Skeletal muscle satellite cell (primary cell): ENCODE measurements around the gene DRC1.
A peak's percentile ranks its signal among the peaks of the same experiment; 100 is the strongest.

Source experiments
- H3K27me3 ChIP-seq: 2 replicates; pipeline ENCODE4 v1.7.0; 2013; ENCODE audit warnings: low read length; ENCODE audit not compliant: control insufficient read depth, insufficient read depth
- H3K36me3 ChIP-seq: 2 replicates; pipeline ENCODE4 v1.7.0; 2013; ENCODE audit warnings: mild to moderate bottlenecking, control low read depth, low read length; ENCODE audit not compliant: insufficient read depth
- H3K4me1 ChIP-seq: 2 replicates; pipeline ENCODE4 v1.7.0; 2013; ENCODE audit warnings: low read length; ENCODE audit not compliant: control insufficient read depth, insufficient read depth
- H3K4me2 ChIP-seq: 2 replicates; pipeline ENCODE4 v1.7.0; 2013; ENCODE audit warnings: mild to moderate bottlenecking, low read length
- H3K4me3 ChIP-seq: 2 replicates; pipeline ENCODE4 v1.7.0; 2013; ENCODE audit warnings: low read length
- H3K9ac ChIP-seq: 2 replicates; pipeline ENCODE4 v1.7.0; 2013; ENCODE audit warnings: mild to moderate bottlenecking, low read depth, low read length, moderate library complexity
- H3K9me3 ChIP-seq: replicated peaks from 2 replicates; pipeline ENCODE4 v1.7.0; 2013; ENCODE audit warnings: mild to moderate bottlenecking, control low read depth, low read length

The DRC1 gene

GRCh38 chr2:26429779-26430578 is 28.3 kb downstream of the DRC1 start:
- no peak overlapping the region for H3K4me2 ChIP-seq

DNA sequence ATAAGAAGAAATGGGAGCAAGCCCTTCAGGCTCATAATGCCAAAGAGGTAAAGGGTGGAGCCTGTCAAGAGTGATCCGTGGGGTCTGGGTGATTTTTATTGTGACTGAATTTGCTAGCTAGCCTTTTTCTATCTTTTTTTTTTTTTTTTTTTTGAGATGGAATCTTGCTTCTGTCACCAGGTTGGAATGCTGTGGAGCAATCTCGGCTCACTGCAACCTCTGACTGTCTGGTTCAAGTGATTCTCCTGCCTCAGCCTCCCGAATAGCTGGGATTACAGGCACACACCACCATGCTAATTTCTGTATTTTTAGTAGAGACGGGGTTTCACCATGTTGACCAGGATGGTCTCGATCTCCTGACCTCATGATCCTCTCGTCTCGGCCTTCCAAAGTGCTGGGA is 29.1 kb downstream of the DRC1 start:
- Histone ChIP-seq H3K4me2 (no peak overlapping the region), H3K4me3 (no peak overlapping the region), H3K9ac (no peak overlapping the region), H3K27me3 (peaks cover 45% of the 10 kb centered on the region), H3K36me3 (no peaks in the 10 kb centered on the region), H3K4me1 (peaks cover 4% of the 10 kb centered on the region), H3K9me3 (no peaks in the 10 kb centered on the region)

More at GRCh38 chr2:26429779-26430578, 28.3 kb downstream of the DRC1 start:
- Histone ChIP-seq H3K9me3 (no peaks in the 10 kb centered on the region), H3K4me3 (no peak overlapping the region), H3K27me3 (peaks cover 46% of the 10 kb centered on the region), H3K36me3 (no peaks in the 10 kb centered on the region), H3K9ac (no peak overlapping the region), H3K4me1 (peaks cover 4% of the 10 kb centered on the region)

DNA sequence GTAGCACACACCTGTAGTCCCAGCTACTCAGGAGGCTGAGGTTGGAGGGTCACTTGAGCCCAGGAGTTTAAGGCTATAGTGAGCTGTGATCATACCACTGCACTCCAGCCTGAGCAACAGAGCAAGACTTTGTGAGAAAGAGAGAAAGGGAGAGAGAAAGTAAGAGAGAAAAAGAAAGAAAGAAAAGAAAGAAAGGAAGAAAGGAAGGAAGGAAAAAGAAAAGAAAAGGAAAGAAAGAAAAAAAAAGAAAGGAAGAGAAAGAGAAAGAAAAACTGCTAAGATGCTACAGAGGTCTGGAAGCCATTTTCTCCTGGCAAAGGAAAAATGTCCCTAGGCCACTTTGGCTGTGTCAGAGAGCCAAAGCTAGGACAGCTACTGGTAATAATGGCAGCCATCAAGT is 30.6 kb downstream of the DRC1 start:
- Histone ChIP-seq H3K9ac (no peak overlapping the region), H3K9me3 (no peaks in the 10 kb centered on the region), H3K36me3 (no peaks in the 10 kb centered on the region), H3K4me2 (no peak overlapping the region), H3K4me1 (peaks cover 4% of the 10 kb centered on the region), H3K4me3 (no peak overlapping the region), H3K27me3 (peaks cover 38% of the 10 kb centered on the region)

GRCh38 chr2:26432859-26433258 is 31.1 kb downstream of the DRC1 start:
- Histone ChIP-seq H3K36me3 (no peaks in the 10 kb centered on the region), H3K4me1 (peaks cover 4% of the 10 kb centered on the region), H3K4me2 (no peak overlapping the region), H3K9me3 (no peaks in the 10 kb centered on the region), H3K9ac (no peak overlapping the region), H3K27me3 (peaks cover 33% of the 10 kb centered on the region), H3K4me3 (no peak overlapping the region)

GRCh38 chr2:26435106-26435505 is 33.4 kb downstream of the DRC1 start:
- no peak overlapping the region for H3K4me3 ChIP-seq
- H3K9ac ChIP-seq: no peak overlapping the region
- H3K36me3 ChIP-seq: no peaks in the 10 kb centered on the region
- peaks cover 8% of the 10 kb centered on the region for H3K4me1 ChIP-seq
- no peak overlapping the region for H3K4me2 ChIP-seq
- H3K9me3 ChIP-seq: no peaks in the 10 kb centered on the region
- peaks cover 29% of the 10 kb centered on the region for H3K27me3 ChIP-seq

GRCh38 chr2:26438526-26438925 is 36.8 kb downstream of the DRC1 start:
- no peaks in the 10 kb centered on the region for H3K36me3 ChIP-seq
- H3K4me3 ChIP-seq: no peak overlapping the region
- peaks cover 4% of the 10 kb centered on the region for H3K4me1 ChIP-seq
- H3K9ac ChIP-seq: no peak overlapping the region
- no peaks in the 10 kb centered on the region for H3K9me3 ChIP-seq
- H3K27me3 ChIP-seq: peaks cover 37% of the 10 kb centered on the region
- peak overlapping the region; percentile 15 for H3K4me2 ChIP-seq

DNA sequence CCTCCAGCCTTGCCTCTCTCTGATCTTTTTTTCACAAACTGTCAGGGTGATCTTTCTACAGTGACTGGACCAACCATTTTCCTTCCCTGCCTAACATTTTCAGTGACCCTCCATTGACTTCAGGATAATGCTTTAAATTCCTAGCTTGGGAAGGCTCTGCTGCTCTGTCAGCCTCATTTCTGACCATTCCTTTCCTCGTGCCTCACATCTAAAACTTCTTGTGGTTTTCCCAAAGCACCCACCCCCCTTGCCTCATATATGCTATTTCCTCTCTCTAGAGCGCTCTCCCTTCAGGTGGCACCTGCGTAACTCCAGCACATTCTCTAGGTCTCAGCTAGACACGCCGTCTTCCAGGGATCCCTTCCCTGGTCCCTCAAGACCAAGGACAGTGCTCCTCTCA is 37.2 kb downstream of the DRC1 start:
- Histone ChIP-seq H3K4me1 (peaks cover 4% of the 10 kb centered on the region), H3K9ac (no peak overlapping the region), H3K36me3 (no peaks in the 10 kb centered on the region), H3K4me3 (no peak overlapping the region), H3K9me3 (no peaks in the 10 kb centered on the region), H3K4me2 (peak overlapping the region; percentile 15), H3K27me3 (peaks cover 38% of the 10 kb centered on the region)

DNA sequence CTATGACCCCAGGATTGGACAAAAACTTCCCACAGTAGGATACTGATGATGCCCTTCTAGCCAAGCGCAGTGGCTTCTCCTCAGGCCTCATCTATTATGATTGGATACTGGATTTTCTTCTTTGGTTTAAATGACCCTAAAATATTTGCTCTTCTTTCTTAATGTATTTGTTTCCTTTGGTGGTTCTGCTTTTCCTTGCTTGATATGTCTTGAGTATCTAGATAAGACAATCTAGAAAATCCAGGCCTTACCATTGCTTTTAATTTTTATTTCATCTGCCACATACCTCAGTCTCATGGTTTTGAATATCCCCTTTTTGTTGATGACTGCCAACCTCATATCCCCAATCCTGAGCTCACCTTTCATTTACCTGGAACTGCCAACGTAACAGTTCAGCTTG is 40.6 kb downstream of the DRC1 start:
- Histone ChIP-seq H3K4me3 (no peak overlapping the region), H3K4me1 (peaks cover 4% of the 10 kb centered on the region), H3K9ac (no peak overlapping the region), H3K9me3 (no peaks in the 10 kb centered on the region), H3K36me3 (no peaks in the 10 kb centered on the region), H3K4me2 (no peak overlapping the region), H3K27me3 (peaks cover 42% of the 10 kb centered on the region)

DNA sequence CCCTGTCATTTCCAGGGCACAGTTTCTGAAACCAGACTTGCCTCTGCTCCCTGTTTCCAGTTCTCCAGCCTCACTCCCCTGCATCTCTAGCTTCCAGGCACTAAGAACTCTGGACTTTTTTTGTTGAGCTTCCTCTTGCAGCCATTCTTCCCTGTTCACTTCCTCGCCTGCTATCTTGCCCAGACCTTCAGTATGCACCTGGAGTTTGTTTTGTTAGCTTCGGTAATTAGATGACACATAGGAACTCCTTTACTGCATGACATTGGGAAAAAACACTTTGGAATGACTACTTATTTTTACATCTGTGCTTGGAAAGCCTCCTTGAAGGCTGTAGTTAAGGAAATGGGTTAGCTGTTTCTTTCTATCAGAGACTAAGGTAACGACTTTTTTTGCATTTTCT is 41.0 kb downstream of the DRC1 start:
- Histone ChIP-seq H3K36me3 (no peaks in the 10 kb centered on the region), H3K9ac (no peak overlapping the region), H3K4me3 (no peak overlapping the region), H3K4me2 (no peak overlapping the region), H3K27me3 (peaks cover 42% of the 10 kb centered on the region), H3K4me1 (peaks cover 4% of the 10 kb centered on the region), H3K9me3 (no peaks in the 10 kb centered on the region)

- no peak overlapping the region for H3K4me3 ChIP-seq
- H3K9me3 ChIP-seq: no peaks in the 10 kb centered on the region
- H3K9ac ChIP-seq: no peak overlapping the region
- H3K4me2 ChIP-seq: no peak overlapping the region
- peaks cover 40% of the 10 kb centered on the region for H3K27me3 ChIP-seq
- H3K4me1 ChIP-seq: no peaks in the 10 kb centered on the region
- H3K36me3 ChIP-seq: no peaks in the 10 kb centered on the region
Measured at GRCh38 chr2:26444236-26444635, 42.5 kb downstream of the DRC1 start.

DNA sequence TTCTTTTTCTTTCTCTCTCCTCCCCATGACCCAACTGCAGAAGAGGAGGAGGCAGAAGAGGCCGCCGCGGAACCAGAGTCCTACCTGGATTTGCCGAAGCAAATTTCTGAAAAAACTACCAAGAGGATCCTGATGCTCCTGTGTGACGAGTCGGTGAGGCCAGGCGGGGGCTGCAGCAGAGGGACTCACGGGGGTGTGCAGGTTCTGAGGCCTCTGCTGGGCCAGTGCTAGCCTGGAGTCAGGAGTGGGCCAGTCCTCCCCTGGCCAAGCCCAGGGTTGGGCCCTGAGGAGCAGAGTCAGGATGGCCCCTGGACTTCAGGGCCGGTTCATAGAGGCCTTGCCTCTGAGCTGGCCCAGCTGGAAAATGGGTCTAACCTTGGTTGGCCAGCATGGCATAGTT is 46.9 kb downstream of the DRC1 start:
- H3K4me2 ChIP-seq: no peak overlapping the region
- peaks cover 39% of the 10 kb centered on the region for H3K27me3 ChIP-seq
- no peaks in the 10 kb centered on the region for H3K36me3 ChIP-seq
- H3K9ac ChIP-seq: no peak overlapping the region
- H3K9me3 ChIP-seq: no peaks in the 10 kb centered on the region
- no peak overlapping the region for H3K4me3 ChIP-seq
- no peaks in the 10 kb centered on the region for H3K4me1 ChIP-seq
